Esophagus squamous epithelium (tissue), 4 donors: ENCODE results near the gene EIF4ENIF1.

Experiments used
- CTCF ChIP-seq, 6 experiments: fragments of 450-650 bp in 4 of 6; fragments of 200-600 bp in 2 of 6; sonication (generic) in 2 of 6; IDR thresholded peaks; one replicate each; pipeline ENCODE4 v1.5.1; 2016 to 2019; ENCODE audit warnings: antibody characterized with exemption in 6 of 6, mild to moderate bottlenecking in 4 of 6, moderate library complexity in 4 of 6
- POLR2A ChIP-seq, 4 donors: fragments of 450-650 bp; IDR thresholded peaks; one replicate each; pipeline ENCODE4 v1.6.1; 2017; ENCODE audit warnings: antibody characterized with exemption in 4 of 4, mild to moderate bottlenecking in 4 of 4, moderate library complexity in 3 of 4

DNA sequence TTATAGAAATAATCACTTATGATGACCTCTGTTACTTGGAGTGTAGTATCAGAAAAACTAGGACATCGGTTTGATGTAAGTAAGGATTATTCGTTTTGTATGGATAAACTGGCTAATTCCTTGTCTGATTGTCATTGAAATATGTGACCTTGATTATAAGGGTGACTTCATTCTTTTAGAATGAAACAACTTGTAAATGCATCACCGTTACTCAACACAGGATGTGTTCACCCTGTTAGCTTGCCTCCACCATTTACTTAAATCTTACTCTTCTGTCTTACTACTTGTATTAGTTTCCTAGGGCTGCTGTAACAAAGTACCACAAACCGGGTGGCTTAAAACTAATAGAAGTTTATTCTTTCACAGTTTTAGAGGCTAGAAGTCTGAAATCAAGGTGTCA, 14.6 kb upstream of the EIF4ENIF1 start:
- TF ChIP-seq CTCF (IDR thresholded peaks at IDR 0.05) (no peak), POLR2A (IDR thresholded peaks at IDR 0.05) (no peak)
